NCI-H748 (cell line): ENCODE measurements around the gene ICE1.
A peak's percentile ranks its signal among the peaks of the same experiment; 100 is the strongest.
"Not testable (repeated sequence)": the region's sequence is repeated elsewhere in the genome, so short reads cannot be mapped to it uniquely, and the experiment has no call there.

Experiments
- DNase-seq: peaks from one replicate; lab custom pipeline; 2025; ENCODE audit not compliant: unreplicated experiment; lab: John Stamatoyannopoulos, UW

The ICE1 gene

DNA sequence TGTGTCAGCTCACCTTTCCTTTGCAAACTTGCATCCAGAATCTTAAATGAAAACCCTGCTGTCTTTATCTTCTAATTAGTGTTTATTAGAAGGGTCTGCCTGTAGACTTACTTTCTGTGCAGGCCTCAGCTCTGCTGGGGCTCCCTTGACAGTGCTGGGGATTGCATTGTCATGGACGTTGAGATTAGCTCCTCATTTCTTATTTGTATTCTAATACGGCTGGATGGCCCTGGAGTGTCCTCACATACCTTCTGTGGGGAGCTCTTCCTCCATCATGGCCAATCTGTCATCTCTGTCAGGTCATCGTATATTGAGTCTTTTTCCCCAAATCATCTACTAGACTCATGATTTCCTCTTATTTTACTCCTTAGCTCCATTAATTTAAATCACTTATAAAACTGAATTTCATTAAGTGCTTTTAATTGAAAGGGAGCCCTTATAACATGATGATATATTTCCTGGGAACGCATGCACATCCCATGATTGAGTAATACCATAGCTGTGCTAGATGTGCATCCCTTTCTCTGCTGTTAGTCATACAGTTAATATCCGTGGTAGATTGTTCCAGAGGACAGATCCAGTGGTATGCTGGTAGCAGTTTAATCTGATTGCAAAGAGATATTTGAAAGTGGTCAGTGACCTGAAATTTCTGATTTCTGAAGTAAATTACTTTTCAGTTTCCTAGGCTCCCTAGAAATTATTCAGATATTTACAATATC, 61.6 kb downstream of the ICE1 start:
- DNase-seq: no peak

DNA sequence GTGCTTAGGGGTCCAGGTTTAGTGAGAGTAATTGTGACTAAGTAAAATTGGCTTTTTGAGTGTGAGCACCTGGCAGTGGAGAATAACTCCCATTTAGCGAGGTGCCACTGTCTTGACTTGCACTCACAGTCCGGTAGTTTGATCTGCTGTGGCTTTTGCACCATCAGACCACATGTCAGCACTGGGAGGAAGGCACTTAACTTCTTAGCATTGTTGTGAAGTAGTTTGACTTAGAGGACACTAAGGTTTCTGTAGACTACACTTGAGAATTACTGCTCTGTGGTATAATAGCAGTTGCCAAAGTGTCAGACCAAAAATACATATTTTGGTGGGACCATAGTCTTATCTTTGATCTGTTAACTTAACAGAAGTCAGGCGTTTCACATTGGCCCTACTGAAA, 63.6 kb downstream of the ICE1 start:
- no peak for DNase-seq

DNA sequence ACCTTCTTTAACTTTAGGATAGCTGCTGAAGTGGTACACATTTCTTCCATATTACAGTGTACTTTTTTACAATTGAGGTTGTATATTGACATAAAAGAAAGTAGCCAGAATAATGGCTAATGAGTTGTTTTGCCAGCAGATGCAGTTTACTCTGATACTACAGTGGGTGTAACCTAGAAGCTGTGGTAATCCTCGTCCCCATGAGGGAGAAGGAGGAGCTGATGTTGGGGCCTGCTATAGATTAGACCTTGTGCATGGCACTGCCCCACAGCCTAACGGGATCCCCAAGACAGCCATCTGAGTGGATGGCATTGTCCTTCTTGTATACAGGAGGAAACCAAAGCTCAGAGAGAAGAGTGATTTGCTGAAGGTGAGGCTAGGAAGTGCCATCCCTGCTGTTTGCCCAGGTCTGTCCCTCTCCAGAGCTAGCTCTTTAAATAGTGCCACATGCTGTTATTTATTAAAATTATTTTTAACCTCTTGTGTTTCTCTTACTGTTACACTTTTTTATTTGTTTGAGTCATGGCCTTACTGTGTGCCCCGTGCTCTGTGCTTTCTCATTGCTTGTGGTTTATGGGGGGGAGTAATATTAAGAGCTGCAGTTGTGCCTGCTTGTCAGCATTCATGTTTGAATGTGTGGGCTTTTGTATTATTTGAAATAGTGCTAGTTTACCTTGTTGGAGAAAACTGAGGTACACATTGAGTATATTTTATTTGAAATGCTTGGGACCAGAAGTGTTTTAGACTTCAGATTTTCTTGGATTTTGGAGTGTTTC, 65.3 kb downstream of the ICE1 start:
- no peak for DNase-seq

DNA sequence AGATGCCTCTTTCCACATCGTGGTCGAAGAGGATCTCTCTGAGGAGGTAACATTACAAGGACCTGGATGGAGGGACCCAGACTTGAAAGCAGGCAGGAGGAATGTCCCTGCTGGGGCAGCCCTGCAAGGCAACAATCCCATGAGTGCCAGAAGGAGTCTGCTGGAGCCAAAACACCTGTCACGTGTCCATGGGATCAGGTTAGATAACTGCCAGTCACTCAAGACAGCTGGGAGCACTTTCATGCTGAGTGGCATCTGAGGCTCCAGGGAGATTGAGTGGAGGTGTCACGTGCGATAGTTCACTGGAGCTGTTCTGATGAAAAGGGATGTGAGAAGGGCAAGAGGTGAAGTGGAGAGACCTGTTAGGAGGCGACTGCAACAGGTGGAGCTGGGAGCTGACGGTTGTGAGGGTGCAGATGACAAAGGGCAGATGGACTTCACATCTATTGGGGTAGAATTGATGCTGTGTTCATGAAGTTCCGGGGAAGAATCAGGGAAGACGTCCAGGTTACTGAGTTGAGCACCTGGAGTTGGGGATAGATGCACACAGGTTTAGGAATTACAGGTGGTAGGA, 68.4 kb downstream of the ICE1 start:
- peak; percentile 57 for DNase-seq

DNA sequence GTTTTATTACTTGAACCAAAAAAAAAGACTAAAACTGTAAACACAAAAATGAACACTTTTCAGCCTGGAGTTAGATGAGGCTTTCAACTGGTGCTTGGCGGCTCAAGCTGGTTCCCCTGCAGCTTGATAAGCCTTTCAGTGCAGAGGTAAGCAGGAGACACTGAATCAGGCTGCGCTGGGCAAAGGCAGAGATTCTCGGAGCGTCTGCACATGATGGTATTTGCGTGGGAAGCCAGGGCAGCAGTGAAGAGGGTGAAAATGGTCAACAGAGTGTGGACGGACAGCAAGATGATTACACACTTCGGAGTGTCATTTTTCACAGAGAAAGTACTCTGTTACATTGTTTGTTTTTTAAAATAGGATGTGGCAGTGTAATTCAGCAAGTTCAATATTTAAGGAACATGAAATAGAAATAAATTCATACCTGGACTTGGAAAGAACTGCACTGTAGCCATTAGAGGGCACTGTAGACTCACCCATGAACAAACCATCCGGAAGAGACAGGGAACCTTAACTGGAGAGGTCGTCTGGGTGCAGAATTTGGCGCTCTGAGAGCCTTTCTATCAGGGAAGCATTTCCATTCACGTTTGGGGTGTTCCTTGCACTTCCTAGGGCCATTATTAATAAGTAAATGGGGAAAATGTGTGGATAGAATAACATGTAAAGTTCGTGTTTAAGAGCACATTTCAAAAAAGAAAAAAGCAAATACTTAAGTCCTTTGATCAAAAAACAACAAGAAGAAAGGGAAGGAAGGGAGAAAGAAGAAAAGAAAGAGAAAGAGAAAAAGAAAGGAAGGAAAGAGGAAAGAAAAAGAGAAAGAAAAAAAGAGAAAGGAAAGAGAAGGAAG, 69.8 kb downstream of the ICE1 start:
- DNase-seq: peak; percentile 87

DNA sequence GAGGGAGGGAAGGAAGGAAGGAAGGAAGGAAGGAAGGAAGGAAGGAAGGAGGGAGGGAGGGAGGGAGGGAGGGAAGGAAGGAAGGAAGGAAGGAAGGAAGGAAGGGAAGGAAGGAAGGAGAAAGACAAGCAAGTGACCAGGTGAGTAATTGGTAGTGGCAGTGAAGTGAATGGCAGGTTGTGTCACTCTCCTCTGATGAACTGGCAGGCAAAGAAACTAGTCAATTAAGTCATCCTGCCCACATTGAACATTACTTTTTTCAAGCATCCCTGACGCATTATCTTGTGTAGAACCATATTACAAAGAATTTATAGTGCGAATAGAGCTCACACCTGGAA, 70.4 kb downstream of the ICE1 start:
- DNase-seq: not testable (repeated sequence)

DNA sequence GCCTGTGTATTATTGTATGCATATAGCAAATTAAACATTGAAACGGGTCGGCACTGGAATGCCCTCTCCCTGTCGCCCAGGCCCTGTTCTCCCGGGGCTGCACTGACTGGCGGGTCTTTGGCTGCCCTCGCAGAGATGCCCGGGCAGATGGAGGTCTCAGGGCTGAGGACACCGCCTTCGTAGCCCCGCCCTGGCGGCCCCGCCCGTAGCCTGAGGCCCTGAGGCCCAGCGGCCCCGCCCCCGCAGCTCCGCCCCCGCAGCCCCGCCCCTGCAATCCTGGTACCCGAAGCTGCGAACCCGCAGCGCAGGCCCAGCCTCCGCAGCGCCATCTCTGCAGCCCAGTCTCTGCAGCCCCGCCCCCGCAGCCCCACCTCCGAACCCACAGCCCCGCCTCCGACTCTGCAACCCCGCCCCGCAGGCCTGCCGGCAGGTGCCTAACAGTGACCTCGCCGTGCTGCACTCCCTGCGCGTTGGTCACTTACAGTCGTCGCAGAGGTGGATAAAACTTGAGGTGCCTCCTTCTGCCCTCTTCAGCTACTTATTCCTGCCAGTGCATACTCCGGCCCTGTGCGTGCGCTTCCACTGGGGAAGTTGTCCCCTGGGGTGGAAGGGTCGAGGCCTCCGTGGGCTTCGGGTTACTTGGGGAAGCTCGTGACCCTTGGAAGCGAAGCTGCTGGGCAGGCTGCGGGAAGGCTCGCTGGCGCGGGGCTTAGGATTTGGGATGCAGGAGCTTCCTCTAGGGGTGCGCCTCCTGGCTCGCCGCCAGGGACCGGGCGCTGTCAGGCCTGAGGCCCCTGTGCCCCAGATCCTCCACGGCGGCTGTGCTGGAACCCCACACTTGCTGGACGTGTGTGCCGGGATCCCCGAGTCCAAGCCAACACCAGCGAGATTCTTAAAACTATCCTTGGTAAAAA, 72.3 kb downstream of the ICE1 start:
- DNase-seq: peak; percentile 82

DNA sequence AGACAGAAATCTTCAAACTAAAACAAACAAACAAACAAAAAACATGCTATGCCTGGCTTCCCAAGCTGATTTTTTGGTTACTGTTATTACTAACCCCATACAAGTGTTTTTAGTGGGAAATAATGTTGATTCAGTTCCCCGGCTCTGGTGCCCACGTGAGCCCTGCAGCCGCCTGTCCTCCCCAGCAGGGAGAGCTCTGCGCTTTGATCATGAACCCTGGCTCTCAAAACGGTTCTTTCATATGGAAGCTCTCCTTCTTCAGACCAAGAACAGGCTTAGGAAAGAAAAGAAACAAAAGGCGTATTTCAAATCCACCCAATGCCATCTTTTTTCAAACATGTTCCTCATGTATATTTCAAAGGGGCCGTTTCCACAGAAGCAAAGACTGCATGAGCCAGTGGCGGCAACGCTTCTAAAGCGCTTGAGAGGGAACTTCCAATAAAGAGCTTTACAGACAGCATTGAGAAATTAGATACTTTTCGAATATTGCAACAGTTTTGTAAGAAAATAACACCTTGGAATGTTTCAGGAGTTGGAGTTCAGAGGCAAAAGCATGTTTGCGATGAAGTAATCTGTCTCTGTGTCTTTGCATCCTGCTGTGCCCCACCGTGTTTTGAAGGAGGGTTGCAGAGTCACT, 74.8 kb downstream of the ICE1 start:
- peak; percentile 88 for DNase-seq

DNA sequence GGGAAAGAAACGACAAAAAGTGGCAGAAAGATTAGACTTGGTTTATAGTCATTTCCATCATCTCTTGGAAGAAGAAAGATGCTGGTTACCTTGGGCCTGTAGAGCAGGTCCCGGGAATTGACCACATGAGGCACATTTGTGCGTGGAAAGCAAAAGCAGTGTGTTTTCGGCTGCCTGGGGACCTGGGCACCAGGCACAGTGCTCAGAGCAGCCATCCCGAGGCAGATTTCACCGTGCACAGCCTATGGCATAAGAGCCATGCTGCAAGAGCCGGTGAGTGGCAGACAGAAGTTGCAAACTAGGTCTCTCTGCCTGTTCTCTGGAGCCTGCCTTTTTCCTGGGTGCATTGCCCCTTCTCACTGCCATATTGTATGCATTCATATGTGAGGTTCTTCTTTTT, 77.0 kb downstream of the ICE1 start:
- no peak for DNase-seq

DNA sequence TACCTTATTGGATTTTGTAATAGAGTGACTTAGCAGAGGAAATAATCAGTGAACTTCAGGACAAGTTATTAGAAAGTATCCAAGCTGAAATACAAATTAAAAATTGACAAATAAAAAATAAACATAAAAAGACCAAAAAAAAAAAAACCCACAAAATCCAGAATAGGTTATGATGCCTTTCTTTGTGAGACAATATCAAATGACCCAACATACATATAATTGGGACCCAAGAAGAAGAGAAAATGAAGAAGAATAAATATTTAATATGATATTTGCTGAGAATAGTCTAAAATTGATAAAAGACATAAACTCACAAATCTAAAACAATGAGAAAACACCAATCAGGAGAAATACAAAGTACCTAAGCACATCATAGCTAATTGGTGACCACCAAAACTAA, 81.8 kb downstream of the ICE1 start:
- no peak for DNase-seq

DNA sequence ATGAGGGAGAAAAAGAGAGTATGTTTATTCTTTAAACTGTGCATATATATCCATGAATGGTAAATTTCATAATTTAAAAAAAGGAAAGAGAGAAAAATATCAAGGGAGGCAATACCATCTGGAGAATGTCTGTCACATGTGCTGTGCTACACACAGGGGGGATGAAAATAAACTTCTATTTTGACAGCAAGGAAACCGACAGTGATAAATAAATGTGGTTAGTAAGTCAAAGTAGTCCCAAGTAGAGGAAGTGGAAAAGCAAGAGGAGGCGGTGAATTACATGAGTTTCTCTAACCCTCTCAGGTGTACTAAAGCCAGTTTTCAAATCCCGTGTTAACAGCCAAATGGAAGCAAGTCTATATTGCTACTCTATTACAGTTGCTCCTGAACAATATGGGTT, 83.3 kb downstream of the ICE1 start:
- DNase-seq: no peak

DNA sequence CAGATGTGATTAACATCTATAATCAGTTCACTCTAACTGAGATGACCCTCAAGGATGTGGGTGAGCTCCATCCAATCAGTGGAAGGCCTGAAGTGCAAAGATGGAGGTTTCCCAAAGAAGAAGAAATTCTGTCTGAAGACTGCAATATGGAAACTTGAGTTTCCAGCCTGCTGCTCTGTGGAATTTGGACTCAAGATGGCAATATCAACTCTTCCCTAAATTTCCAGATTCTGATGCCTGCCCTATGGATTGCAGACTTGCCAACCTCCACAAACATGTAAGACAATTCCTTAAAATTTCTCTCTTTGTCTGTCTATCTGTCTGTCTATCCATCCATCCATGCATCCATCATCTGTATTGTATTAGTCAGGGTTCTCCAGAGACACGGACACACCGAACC, 85.9 kb downstream of the ICE1 start:
- no peak for DNase-seq

DNA sequence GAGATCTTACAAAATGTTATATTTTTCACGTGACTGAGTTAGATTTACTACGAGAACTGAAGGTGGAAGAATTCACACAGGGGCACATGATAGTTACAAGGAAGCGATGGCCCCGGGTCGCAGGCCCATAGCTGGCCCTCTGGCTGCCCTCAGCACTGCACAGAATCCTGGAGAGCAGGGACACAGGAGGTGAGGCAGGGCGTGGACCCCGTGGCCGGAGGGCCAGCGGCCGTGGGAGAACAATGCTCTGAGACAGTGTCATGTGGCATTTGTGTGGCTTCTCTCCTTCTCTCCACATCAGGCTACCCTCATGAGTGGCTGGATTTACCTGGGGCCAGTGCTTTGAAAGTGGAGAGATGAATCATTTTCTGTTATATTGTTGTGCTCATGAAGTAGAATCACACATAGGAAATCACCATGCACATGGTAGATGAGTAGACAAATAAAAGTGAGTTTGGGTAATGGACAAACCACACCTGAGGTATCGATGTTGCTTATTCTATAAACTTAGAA, 89.5 kb downstream of the ICE1 start:
- DNase-seq: no peak

DNA sequence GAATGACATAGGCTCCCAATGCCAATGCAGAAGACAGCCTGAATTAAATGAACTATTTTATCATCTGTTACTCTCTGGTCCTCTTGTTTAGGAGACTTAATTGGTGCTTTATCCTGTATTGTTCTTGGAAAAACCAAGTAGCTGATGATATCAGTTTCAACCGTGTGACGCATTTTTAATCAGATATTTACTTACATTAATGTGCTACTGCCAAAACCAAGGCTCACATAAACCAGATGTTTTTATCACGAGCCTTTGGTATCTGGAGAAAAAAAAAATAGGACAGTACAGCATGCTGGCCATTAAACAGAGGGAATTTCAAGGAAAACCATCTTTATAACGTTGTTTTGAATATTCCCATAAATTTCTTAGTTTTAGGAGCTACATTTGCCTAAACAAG, 90.1 kb downstream of the ICE1 start:
- DNase-seq: no peak

DNA sequence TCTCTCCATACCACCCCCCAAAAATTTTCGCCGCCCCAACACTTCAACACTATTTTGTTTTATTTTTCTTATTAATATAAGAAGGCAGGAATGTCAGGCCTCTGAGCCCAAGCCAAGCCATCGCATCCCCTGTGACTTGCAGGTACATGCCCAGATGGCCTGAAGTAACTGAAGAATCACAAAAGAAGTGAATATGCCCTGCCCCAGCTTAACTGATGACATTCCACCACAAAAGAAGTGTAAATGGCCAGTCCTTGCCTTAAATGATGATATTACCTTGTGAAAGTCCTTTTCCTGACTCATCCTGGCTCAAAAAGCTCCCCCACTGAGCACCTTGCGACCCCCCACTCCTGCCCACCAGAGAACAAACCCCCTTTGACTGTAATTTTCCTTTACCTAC, 98.1 kb downstream of the ICE1 start:
- DNase-seq: not testable (repeated sequence)

DNA sequence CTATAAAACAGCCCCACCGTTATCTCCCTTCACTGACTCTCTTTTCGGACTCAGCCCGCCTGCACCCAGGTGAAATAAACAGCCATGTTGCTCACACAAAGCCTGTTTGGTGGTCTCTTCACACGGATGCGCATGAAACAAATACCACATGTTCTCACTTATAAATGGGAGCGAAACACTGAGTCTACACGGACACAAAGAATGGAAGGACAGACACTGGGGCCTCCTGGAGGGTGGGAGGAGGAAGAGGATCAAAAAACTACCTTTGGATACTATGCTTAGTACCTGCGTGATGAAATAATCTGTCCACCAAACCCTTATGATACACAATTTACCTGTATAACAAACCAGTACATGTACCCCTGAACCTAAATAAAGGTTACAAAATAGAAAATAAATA, 98.6 kb downstream of the ICE1 start:
- DNase-seq: no peak

DNA sequence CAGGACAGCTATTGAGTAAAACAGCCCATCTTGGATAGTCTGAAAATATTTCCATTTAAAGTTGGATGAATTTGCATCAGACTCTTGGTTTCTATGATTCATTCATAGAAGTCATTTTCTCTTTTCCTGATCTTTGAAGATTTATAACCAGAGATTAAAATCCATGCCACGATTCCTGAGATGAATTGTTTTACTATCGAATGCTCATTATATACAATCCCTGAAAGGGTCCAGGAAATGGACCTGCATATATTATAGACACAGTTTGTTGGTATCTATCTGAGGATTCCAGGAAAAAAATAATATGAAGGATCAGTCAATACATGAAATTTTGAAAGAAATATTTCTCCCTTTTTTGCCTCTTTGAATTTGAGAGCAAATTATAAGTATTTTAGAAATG, 99.0 kb downstream of the ICE1 start:
- DNase-seq: no peak

DNA sequence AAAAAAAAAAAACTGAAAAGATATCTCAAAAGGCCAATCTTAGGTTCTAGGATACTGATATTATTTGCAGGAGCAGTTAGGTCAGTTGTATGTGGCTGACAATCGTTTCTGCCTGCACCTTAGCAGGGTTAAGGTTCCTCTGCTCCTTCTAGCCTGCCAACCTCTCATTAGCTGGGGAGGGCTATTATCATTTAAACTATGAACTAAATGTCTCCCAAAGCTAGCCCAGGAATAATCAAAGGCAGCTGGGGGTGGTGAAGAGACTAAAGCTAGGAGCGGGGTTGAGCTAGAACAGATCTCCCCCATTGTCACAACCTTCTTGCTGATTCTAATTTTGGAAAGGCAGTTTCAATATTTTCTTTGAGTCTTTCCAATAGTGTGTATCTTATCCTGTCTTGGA, 99.9 kb downstream of the ICE1 start:
- no peak for DNase-seq

DNA sequence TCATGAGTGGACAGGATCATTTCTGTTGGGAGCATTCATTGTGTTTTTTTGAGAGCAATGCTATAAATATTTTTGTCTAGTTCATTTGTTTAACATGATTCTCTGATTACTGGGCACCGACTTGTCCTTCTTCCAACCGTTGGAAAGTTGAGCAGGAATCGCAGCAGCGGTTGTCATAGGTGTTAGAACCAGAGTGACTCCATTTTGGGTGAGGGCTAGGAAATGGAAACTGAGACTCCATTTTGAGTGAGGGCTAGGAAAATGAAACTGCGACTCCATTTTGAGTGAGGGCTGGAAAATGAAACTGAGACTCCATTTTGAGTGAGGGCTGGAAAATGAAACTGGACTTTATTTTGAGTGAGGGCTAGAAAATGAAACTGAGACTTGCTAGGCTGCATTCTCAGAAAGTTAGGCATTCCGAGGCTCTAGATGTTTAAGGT, 100.6 kb downstream of the ICE1 start:
- peak; percentile 44 for DNase-seq

DNA sequence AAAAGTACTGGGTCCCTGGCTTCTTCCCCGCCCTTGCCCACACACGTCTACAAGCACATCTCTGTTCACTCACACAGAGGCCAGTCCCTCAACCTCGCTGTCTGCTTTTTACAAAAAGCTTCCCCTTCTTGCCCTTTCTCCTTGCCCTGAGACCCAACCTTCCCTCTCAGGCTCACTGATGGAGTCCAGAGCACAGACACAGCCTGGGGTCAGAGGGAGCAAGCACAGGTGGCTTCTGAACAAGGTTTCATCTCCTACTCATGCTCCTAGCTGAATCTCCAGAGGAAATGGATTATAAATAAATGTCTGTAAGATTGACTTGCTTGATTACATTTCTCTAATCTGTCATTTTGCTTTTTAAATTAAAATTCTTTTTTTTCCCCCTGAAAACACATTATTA, 101.8 kb downstream of the ICE1 start:
- no peak for DNase-seq
